ENCODE results near the gene ADNP. TPM values are rescaled to one million over a fixed set of nuclear protein-coding genes. Genes with fewer than 3 reads are reported as not detected.
"Not testable (repeated sequence)": the region's sequence is repeated elsewhere in the genome, so short reads cannot be mapped to it uniquely, and the experiment has no call there.

ADNP gene
- total and polyA plus RNA-seq, 2 of the 4 experiments (the other 2 are of a cell fraction): 23.3 to 24.8 TPM

DNA sequence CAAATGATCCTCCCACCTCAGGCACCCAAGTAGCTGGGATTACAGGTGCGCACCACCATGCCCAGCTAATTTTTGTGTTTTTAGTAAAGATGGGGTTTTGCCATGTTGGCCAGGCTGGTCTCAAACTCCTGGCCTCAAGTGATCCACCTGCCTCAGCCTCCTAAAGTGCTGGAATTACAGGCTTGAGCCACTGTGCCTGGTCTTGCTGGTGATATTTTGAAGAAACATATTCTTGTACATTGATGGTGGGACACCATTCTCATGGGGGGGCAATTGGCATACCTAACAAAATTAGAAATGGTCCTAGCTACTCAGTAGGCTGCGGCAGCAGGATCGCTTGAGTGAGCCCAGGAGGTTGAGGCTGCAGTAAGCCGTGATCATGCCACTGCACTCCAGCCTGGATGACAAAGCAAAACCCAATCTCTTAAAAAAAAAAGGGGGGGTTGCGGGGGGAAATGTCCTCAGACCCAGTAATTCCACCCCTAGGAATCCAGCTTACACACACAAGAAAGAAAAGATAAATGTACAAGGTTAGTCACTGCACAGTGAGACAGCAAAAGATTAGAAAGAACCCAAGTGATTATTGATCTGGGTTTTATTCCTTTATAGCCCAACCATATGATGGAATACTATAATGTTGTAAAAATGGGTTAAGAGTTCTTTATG, 49.3 kb downstream of the ADNP start:
- WGBS, 2 experiments (ENCODE audit: extremely low coverage in 2 of 2, insufficient read length in 1 of 2): no CpG with 5 or more reads among the region's 5 CpGs
- H3K4me2 ChIP-seq (ENCODE audit: low read depth, low read length); H2BK120ac ChIP-seq (ENCODE audit: low read depth, low read length); H2BK15ac ChIP-seq (ENCODE audit: low read depth, low read length); H3K9ac ChIP-seq (ENCODE audit: low read depth, low read length); H4K20me1 ChIP-seq (ENCODE audit: insufficient read depth, low read length); BruUV-seq (replicated peaks); H3K14ac ChIP-seq (replicated peaks; ENCODE audit: low read depth, low read length); H3K56ac ChIP-seq (ENCODE audit: extremely low read depth, insufficient read depth, low read length); H3K18ac ChIP-seq (ENCODE audit: low read depth, low read length); H4K5ac ChIP-seq (ENCODE audit: low read depth, low read length); in situ Hi-C loops (cut with MboI; ENCODE audit: low sequenced_read_pairs); H4K8ac ChIP-seq (ENCODE audit: low read depth in 2 of 2, low read length in 2 of 2); H2AK5ac ChIP-seq (ENCODE audit: low read depth, low read length); dilution Hi-C loops (cut with HindIII; ENCODE audit: low sequenced_read_pairs, unreplicated experiment); H3K4me1 ChIP-seq (ENCODE audit: control insufficient read depth, insufficient read depth, low read length); H2BK5ac ChIP-seq (ENCODE audit: low read depth, low read length, poor library complexity, severe bottlenecking); POLR2A ChIA-PET (ENCODE audit: unreplicated experiment); H3K4ac ChIP-seq (ENCODE audit: low read depth, low read length); H3K36me3 ChIP-seq (ENCODE audit: control insufficient read depth, insufficient read depth, low read length); intact Hi-C loops (cut with micrococcal nuclease); H3K4me3 ChIP-seq (ENCODE audit: insufficient read depth, low read depth, low read length); H2AK9ac ChIP-seq (replicated peaks; ENCODE audit: low read depth, low read length, poor library complexity); ATAC-seq (ENCODE audit: low read depth); H3K23ac ChIP-seq (ENCODE audit: low read depth, low read length); H4K91ac ChIP-seq (ENCODE audit: insufficient read depth, low read depth, low read length); H2AFZ ChIP-seq (replicated peaks; ENCODE audit: low read length, poor library complexity); H3K9me1 ChIP-seq (ENCODE audit: insufficient read depth, low read length); H3K27ac ChIP-seq (ENCODE audit: insufficient read depth, low read length); H3K79me1 ChIP-seq (ENCODE audit: low read depth in 1 of 2, low read length in 2 of 2); H2BK20ac ChIP-seq (ENCODE audit: low read depth, low read length); H3K27me3 ChIP-seq (ENCODE audit: control insufficient read depth, insufficient read depth, low read length); H3K9me3 ChIP-seq (ENCODE audit: control insufficient read depth, insufficient read depth, low read length): not testable (repeated sequence)
- CTCF ChIA-PET: interaction anchor here (0.6 kb wide), 1 partner anchor 184 kb away, joined by 8 read pairs; no protein-coding TSS in a partner anchor
- peak; percentile 25 for DNase-seq
- TF ChIP-seq NFE2L2 (IDR thresholded peaks at IDR 0.05; ENCODE audit: low read depth, low read length): peak; percentile 33; the same call in 1 of the 2 replicates

Data from IMR-90 (cell line).